HUES48 (cell line): ENCODE data around the gene FCN2.

ENCODE experiments used
- H3K27ac ChIP-seq: one replicate; pipeline ENCODE4 v1.7.0; 2013; ENCODE audit warnings: low read depth, low read length, inconsistent platforms
- H3K27me3 ChIP-seq: 2 replicates; pipeline ENCODE4 v1.6.1; 2013; ENCODE audit warnings: mild to moderate bottlenecking, low read length; ENCODE audit not compliant: control insufficient read depth, insufficient read depth
- H3K36me3 ChIP-seq: 2 replicates; pipeline ENCODE4 v1.6.1; 2013; ENCODE audit warnings: low read length; ENCODE audit not compliant: control insufficient read depth, insufficient read depth
- H3K4me1 ChIP-seq: 2 replicates; pipeline ENCODE4 v1.6.1; 2013; ENCODE audit warnings: mild to moderate bottlenecking, low read length; ENCODE audit not compliant: control insufficient read depth, insufficient read depth
- H3K4me3 ChIP-seq: 2 replicates; pipeline ENCODE4 v1.5.1; 2013; ENCODE audit warnings: mild to moderate bottlenecking, low read depth, low read length
- H3K9ac ChIP-seq: 2 replicates; pipeline ENCODE4 v1.6.1; 2013; ENCODE audit warnings: mild to moderate bottlenecking, low read depth, low read length, moderate library complexity
- H3K9me3 ChIP-seq: 2 replicates; pipeline ENCODE4 v1.6.1; 2013; ENCODE audit warnings: low read length; ENCODE audit not compliant: control insufficient read depth, insufficient read depth

FCN2 gene

DNA sequence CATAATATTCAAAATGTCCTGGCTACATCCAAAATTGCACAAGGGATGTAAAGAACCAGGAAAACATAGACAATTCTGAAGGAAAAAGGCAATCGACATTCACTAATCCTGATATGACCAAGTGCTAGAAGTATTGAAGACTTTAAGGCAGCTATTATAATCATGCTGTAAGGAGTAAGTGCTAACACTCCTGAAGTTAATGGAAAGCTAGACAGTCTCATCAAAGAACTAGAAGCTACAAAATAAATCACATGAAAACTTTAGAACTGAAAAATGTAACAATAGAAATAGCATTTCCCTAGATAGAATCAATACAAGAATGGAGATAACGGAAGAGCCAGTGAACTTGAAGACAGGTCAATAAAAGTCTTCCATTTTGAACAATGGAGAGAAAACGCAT, 18.6 kb downstream of the FCN2 start:
- Histone ChIP-seq H3K9ac (no peak overlapping the region), H3K27me3 (no peaks in the 10 kb centered on the region), H3K9me3 (no peaks in the 10 kb centered on the region), H3K27ac (no peak overlapping the region), H3K4me3 (no peak overlapping the region), H3K36me3 (no peaks in the 10 kb centered on the region), H3K4me1 (no peaks in the 10 kb centered on the region)

DNA sequence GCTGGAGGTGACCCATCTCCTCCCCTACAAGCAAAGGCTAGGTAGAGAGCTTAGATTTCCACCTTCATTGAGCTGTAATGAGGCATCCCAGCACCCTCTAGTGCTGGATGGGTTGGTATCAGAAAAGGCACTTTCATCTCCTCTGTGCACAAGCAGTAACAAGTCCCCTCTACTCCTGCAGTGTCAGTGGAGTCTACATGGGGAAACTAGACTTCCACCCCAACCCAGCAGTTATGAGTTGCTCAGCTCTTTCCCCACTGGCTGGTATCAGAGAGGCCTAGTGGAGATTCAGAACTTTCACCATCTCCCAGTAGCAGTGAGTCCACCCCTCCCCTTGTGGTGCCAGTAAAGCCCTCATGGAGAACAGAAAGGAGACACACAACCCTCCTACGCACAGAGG, 19.2 kb downstream of the FCN2 start:
- Histone ChIP-seq H3K9me3 (no peaks in the 10 kb centered on the region), H3K27ac (no peak overlapping the region), H3K27me3 (no peaks in the 10 kb centered on the region), H3K4me1 (no peaks in the 10 kb centered on the region), H3K36me3 (no peaks in the 10 kb centered on the region), H3K4me3 (no peak overlapping the region), H3K9ac (no peak overlapping the region)

GRCh38 chr9:134902936-134903335, 22.3 kb downstream of the FCN2 start:
- H3K4me1 ChIP-seq: no peaks in the 10 kb centered on the region
- H3K4me3 ChIP-seq: no peak overlapping the region
- no peak overlapping the region for H3K27ac ChIP-seq
- H3K9ac ChIP-seq: no peak overlapping the region
- no peaks in the 10 kb centered on the region for H3K9me3 ChIP-seq
- no peaks in the 10 kb centered on the region for H3K36me3 ChIP-seq
- H3K27me3 ChIP-seq: no peaks in the 10 kb centered on the region

GRCh38 chr9:134908524-134909309, 28.1 kb downstream of the FCN2 start:
- H3K36me3 ChIP-seq: no peaks in the 10 kb centered on the region

DNA sequence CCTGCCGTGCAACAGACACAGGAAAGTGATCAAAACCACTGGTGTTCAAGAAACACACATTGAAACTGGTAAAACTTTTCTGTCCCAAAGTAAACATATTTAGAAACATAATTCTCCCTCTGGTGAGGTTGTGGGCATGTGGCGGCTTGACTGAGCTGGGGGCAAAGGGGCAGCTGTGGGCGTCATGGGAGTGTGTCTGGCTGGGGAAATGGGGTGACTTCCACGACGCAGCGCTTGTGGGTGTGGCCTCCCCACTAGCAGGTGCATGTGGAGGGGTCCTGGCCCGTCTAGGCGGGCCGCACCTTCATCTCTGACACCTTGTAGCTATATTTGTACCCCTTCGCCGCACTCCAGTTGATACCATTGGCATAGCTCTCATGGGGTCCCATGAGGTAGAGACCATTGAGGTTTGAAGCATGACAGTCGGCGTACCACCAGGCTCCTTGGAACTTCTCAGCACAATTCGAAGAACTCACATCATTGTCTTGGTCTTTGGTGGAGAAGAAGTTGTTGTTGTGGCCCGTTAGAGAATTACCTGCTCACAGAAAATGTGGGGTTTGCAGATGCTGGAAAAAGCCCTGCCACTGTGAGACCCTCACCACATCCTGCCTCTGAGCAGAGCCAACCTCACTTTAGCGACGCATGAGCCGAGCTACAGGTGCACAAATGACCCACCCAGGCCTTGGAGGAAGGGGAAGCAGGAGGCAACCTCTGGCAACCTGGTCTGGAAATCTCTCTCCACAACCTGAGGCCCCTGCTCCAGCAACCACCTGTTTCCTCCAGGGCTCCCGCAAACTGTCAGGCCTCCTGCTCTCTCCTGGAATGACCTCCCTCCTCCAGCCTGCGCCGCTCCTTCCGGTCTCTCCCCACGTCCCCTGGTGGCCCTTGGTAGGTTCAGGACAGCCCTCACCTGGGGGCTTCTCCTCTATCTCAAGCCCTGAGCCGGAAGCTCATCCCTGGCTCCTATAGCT, 29.2 kb downstream of the FCN2 start:
- Histone ChIP-seq H3K9ac (no peak overlapping the region), H3K4me1 (no peaks in the 10 kb centered on the region), H3K9me3 (no peaks in the 10 kb centered on the region), H3K4me3 (no peak overlapping the region), H3K27ac (no peak overlapping the region), H3K36me3 (no peaks in the 10 kb centered on the region), H3K27me3 (no peaks in the 10 kb centered on the region)

More at GRCh38 chr9:134908524-134909309, 28.1 kb downstream of the FCN2 start:
- H3K4me1 ChIP-seq: no peaks in the 10 kb centered on the region
- no peak overlapping the region for H3K4me3 ChIP-seq
- H3K9me3 ChIP-seq: no peaks in the 10 kb centered on the region
- no peak overlapping the region for H3K9ac ChIP-seq
- no peak overlapping the region for H3K27ac ChIP-seq
- no peaks in the 10 kb centered on the region for H3K27me3 ChIP-seq

DNA sequence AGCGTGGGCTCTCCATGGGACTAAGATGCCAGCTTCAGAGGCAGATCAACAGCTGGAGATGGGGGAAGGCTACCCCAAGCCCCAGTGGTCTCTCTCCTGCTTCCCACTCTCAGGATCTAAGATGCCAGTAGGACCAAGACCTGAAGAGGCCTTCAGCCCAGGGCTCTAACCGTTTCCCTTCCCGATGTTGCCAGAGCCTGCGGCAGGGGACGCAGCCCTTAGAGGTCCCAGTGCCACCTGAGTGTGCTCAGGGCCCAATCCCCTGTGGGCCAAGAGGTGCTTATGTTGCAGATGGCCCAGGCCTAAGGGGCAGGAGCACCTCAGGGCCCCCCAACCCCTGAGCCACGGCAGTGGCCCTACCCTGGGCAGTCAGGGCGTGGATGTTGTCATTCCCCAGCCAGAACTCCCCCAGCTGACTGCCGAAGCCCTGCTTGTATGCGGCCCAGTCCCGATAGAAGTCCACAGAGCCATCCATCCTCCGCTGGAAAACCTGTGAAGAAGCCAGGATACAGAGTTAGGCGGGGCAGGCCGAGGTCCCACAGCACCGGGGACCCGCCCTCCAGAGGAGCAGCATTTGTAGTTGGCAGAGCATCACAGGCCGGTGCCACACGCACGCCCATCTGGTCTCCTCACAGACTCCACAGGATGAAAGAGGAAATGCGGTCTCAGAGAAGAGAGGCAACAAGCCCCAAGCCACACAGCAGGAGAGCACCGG, 31.7 kb downstream of the FCN2 start:
- Histone ChIP-seq H3K27ac (no peak overlapping the region), H3K27me3 (no peaks in the 10 kb centered on the region), H3K36me3 (no peaks in the 10 kb centered on the region), H3K4me3 (no peak overlapping the region), H3K9me3 (no peaks in the 10 kb centered on the region), H3K4me1 (no peaks in the 10 kb centered on the region), H3K9ac (no peak overlapping the region)

GRCh38 chr9:134913041-134913712, 32.6 kb downstream of the FCN2 start:
- Histone ChIP-seq H3K4me3 (no peak overlapping the region), H3K9ac (no peak overlapping the region), H3K4me1 (no peaks in the 10 kb centered on the region), H3K27ac (no peak overlapping the region), H3K36me3 (no peaks in the 10 kb centered on the region), H3K9me3 (no peaks in the 10 kb centered on the region), H3K27me3 (no peaks in the 10 kb centered on the region)

GRCh38 chr9:134913713-134914500, 33.3 kb downstream of the FCN2 start:
- no peaks in the 10 kb centered on the region for H3K36me3 ChIP-seq
- H3K27me3 ChIP-seq: no peaks in the 10 kb centered on the region
- H3K27ac ChIP-seq: no peak overlapping the region
- no peaks in the 10 kb centered on the region for H3K9me3 ChIP-seq
- no peak overlapping the region for H3K9ac ChIP-seq
- no peaks in the 10 kb centered on the region for H3K4me1 ChIP-seq
- no peak overlapping the region for H3K4me3 ChIP-seq

DNA sequence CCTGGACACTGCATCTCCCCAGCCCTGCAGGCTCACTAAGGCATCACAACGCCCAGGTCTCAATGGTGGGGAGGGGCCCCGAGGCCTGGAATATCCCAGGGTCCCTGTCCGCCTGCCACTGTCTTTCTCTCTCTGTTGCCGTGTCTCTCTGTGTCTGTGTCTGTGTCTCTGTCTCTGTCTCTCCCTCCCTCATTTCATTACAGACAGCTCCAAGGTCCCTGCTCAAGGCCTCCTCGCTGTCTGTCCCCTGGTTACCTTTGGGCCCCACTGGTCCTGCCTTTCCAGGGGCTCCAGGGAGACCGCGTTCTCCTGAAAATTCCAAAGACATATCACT, 33.9 kb downstream of the FCN2 start:
- Histone ChIP-seq H3K4me3 (no peak overlapping the region), H3K27me3 (no peaks in the 10 kb centered on the region), H3K9me3 (peaks cover under 1% of the 10 kb centered on the region; the same call in 1 of the 2 replicates), H3K9ac (no peak overlapping the region), H3K36me3 (no peaks in the 10 kb centered on the region), H3K4me1 (no peaks in the 10 kb centered on the region), H3K27ac (no peak overlapping the region)
